ENCODE measurements around the gene TDRD10.

Gene TDRD10

GRCh38 chr1:154489695-154490274, 12.2 kb upstream of the TDRD10 start:
- TF ChIP-seq NFIC (IDR thresholded peaks at IDR 0.05) = no peak
- no peak for TF ChIP-seq CREB1 (IDR thresholded peaks at IDR 0.05; ENCODE audit: low read depth)
- no peak for TF ChIP-seq TAF1 (IDR thresholded peaks at IDR 0.05; ENCODE audit: low read depth)
- TF ChIP-seq ZBTB7A (IDR thresholded peaks at IDR 0.05; ENCODE audit: low read depth) = no peak
- no peak for TF ChIP-seq YY1 (IDR thresholded peaks at IDR 0.05; ENCODE audit: low read depth)
- TF ChIP-seq EP300 (IDR thresholded peaks at IDR 0.05; ENCODE audit: borderline replicate concordance) = no peak
- no peak for TF ChIP-seq EGR1 (IDR thresholded peaks at IDR 0.05)
- no peak for TF ChIP-seq USF1 (IDR thresholded peaks at IDR 0.05)
- no peak for TF ChIP-seq TCF12 (IDR thresholded peaks at IDR 0.05; ENCODE audit: low read depth)

GRCh38 chr1:154490317-154490716, 11.7 kb upstream of the TDRD10 start:
- TF ChIP-seq MAX (IDR thresholded peaks at IDR 0.05) = no peak
- no peak for TF ChIP-seq RAD21 (IDR thresholded peaks at IDR 0.05; ENCODE audit: low read depth)
- no peak for TF ChIP-seq EP300 (IDR thresholded peaks at IDR 0.05; ENCODE audit: borderline replicate concordance)
- no peak for TF ChIP-seq YY1 (IDR thresholded peaks at IDR 0.05; ENCODE audit: low read depth)
- TF ChIP-seq REST (IDR thresholded peaks at IDR 0.05; ENCODE audit: low read depth) = no peak
- no peak for TF ChIP-seq ZBTB7A (IDR thresholded peaks at IDR 0.05; ENCODE audit: low read depth)
- TF ChIP-seq CREB1 (IDR thresholded peaks at IDR 0.05; ENCODE audit: low read depth) = no peak
- TF ChIP-seq NFIC (IDR thresholded peaks at IDR 0.05) = no peak
- no peak for TF ChIP-seq FOXM1 (IDR thresholded peaks at IDR 0.05; ENCODE audit: borderline replicate concordance, low read depth)
- no peak for TF ChIP-seq USF1 (IDR thresholded peaks at IDR 0.05)
- no peak for TF ChIP-seq CEBPB (IDR thresholded peaks at IDR 0.05)
- no peak for TF ChIP-seq TAF1 (IDR thresholded peaks at IDR 0.05; ENCODE audit: low read depth)
- no peak for TF ChIP-seq TCF12 (IDR thresholded peaks at IDR 0.05; ENCODE audit: low read depth)
- TF ChIP-seq EGR1 (IDR thresholded peaks at IDR 0.05) = no peak
- no peak for TF ChIP-seq TEAD4 (IDR thresholded peaks at IDR 0.05)

GRCh38 chr1:154492115-154492514, 9.9 kb upstream of the TDRD10 start:
- no peak for TF ChIP-seq USF1 (IDR thresholded peaks at IDR 0.05)
- no peak for TF ChIP-seq RAD21 (IDR thresholded peaks at IDR 0.05; ENCODE audit: low read depth)
- TF ChIP-seq YY1 (IDR thresholded peaks at IDR 0.05; ENCODE audit: low read depth) = no peak
- no peak for TF ChIP-seq FOXM1 (IDR thresholded peaks at IDR 0.05; ENCODE audit: borderline replicate concordance, low read depth)
- no peak for TF ChIP-seq TAF1 (IDR thresholded peaks at IDR 0.05; ENCODE audit: low read depth)
- no peak for TF ChIP-seq NFIC (IDR thresholded peaks at IDR 0.05)
- no peak for TF ChIP-seq EP300 (IDR thresholded peaks at IDR 0.05; ENCODE audit: borderline replicate concordance)
- no peak for TF ChIP-seq MAX (IDR thresholded peaks at IDR 0.05)
- no peak for TF ChIP-seq ZBTB7A (IDR thresholded peaks at IDR 0.05; ENCODE audit: low read depth)
- no peak for TF ChIP-seq EGR1 (IDR thresholded peaks at IDR 0.05)
- no peak for TF ChIP-seq TCF12 (IDR thresholded peaks at IDR 0.05; ENCODE audit: low read depth)
- TF ChIP-seq TEAD4 (IDR thresholded peaks at IDR 0.05) = no peak
- TF ChIP-seq REST (IDR thresholded peaks at IDR 0.05; ENCODE audit: low read depth) = no peak
- TF ChIP-seq CEBPB (IDR thresholded peaks at IDR 0.05) = no peak
- TF ChIP-seq CREB1 (IDR thresholded peaks at IDR 0.05; ENCODE audit: low read depth) = no peak

GRCh38 chr1:154493276-154493675, 8.7 kb upstream of the TDRD10 start:
- TF ChIP-seq RAD21 (IDR thresholded peaks at IDR 0.05; ENCODE audit: low read depth) = no peak
- no peak for TF ChIP-seq FOXM1 (IDR thresholded peaks at IDR 0.05; ENCODE audit: borderline replicate concordance, low read depth)
- TF ChIP-seq EGR1 (IDR thresholded peaks at IDR 0.05) = no peak
- TF ChIP-seq TCF12 (IDR thresholded peaks at IDR 0.05; ENCODE audit: low read depth) = no peak
- no peak for TF ChIP-seq USF1 (IDR thresholded peaks at IDR 0.05)
- TF ChIP-seq ZBTB7A (IDR thresholded peaks at IDR 0.05; ENCODE audit: low read depth) = no peak
- no peak for TF ChIP-seq EP300 (IDR thresholded peaks at IDR 0.05; ENCODE audit: borderline replicate concordance)
- no peak for TF ChIP-seq YY1 (IDR thresholded peaks at IDR 0.05; ENCODE audit: low read depth)
- no peak for TF ChIP-seq CREB1 (IDR thresholded peaks at IDR 0.05; ENCODE audit: low read depth)
- no peak for TF ChIP-seq MAX (IDR thresholded peaks at IDR 0.05)
- TF ChIP-seq REST (IDR thresholded peaks at IDR 0.05; ENCODE audit: low read depth) = no peak
- no peak for TF ChIP-seq TAF1 (IDR thresholded peaks at IDR 0.05; ENCODE audit: low read depth)
- no peak for TF ChIP-seq TEAD4 (IDR thresholded peaks at IDR 0.05)
- TF ChIP-seq CEBPB (IDR thresholded peaks at IDR 0.05) = no peak
- TF ChIP-seq NFIC (IDR thresholded peaks at IDR 0.05) = no peak

All from Ishikawa (cell line).